Ovary (tissue), 9 donors: ENCODE data around the gene ZNF607. TPM values are rescaled to one million over a fixed set of nuclear protein-coding genes. Genes with fewer than 3 reads are reported as not detected.

Experiments
- DNase-seq, 5 donors: peaks; one replicate each; pipeline ENCODE4 v3.0.0-alpha.2; 2019 to 2020
- H3K27ac ChIP-seq, 2 donors: fragments of 200-600 bp; one replicate each; pipeline versions ENCODE4 v1.5.1 to v1.8.0; 2019 to 2022
- H3K27me3 ChIP-seq: fragments of 200-600 bp; one replicate; pipeline ENCODE4 v1.8.0; 2022
- H3K36me3 ChIP-seq: fragments of 200-600 bp; sonication (generic); one replicate; pipeline ENCODE4 v1.5.1; 2019
- H3K4me1 ChIP-seq: one replicate; pipeline ENCODE4 v1.8.1; 2013; ENCODE audit warnings: mild to moderate bottlenecking, moderate library complexity; ENCODE audit not compliant: insufficient read depth
- H3K4me3 ChIP-seq: fragments of 200-600 bp; sonication (generic); one replicate; pipeline ENCODE4 v1.5.1; 2017
- H3K9me3 ChIP-seq, 2 donors: fragments of 200-600 bp in 1 of 2; sonication (generic) in 1 of 2; one replicate each; pipeline versions ENCODE4 v1.5.1 to v1.8.1; 2013 to 2019; ENCODE audit warnings: mild to moderate bottlenecking in 1 of 2, moderate library complexity in 1 of 2
- EP300 ChIP-seq: sonication (generic); formaldehyde crosslinking; IDR thresholded peaks from one replicate; pipeline ENCODE4 v1.6.1; 2017; ENCODE audit warnings: antibody characterized with exemption
- POLR2A ChIP-seq: fragments of 450-650 bp; IDR thresholded peaks from one replicate; pipeline ENCODE4 v1.6.1; 2017; ENCODE audit warnings: antibody characterized with exemption, mild to moderate bottlenecking, moderate library complexity
- WGBS, 3 donors: extraction: QIAGEN DNeasy Blood & Tissue Kit in 1 of 3; methylation state at CpG; one replicate each; pipeline versions ENCODE4 v1.1.5 to v1.1.7; 2013 to 2017; 5-methylcytosine and 5-hydroxymethylcytosine counted together
- intact Hi-C, 4 donors: fragments of 100-400 bp; cut with DNase I; formaldehyde crosslinking; loops; one replicate each; pipeline versions ENCODE4 v1.11.0 to v1.15.1; 2022 to 2023
- polyA plus RNA-seq, 2 donors: library from polyadenylated mRNA; stranded (reverse); fragments of 200-250 nt in 1 of 2; fragments of 350-450 nt in 1 of 2; fragmentation: Illumina TruSeq in 1 of 2; extraction: RNeasy Lipid Tissue Mini Kit (QIAGEN cat#74804) in 1 of 2; gene quantifications; one replicate each; pipeline ENCODE4 v1.2.3, GENCODE V29; 2013 to 2014
- total RNA-seq, 7 donors: library from RNA; depleted of rRNA in 2 of 7; stranded (reverse); fragments of >200 nt in 2 of 7; fragmentation: NEBNext Ultra II Directional in 3 of 7; extraction: Animal tissue kit (Norgen Biotek cat#: 25700) in 3 of 7; gene quantifications; one replicate each; pipeline versions ENCODE4 v1.1.0 to v1.2.4, GENCODE V29; 2016 to 2023
- TF ChIP-seq, protein P1 (sequence below), 3 donors: fragments of 450-650 bp in 2 of 3; fragments of 200-600 bp in 1 of 3; IDR thresholded peaks; one replicate each; pipeline versions ENCODE4 v1.5.1 to v1.8.0; 2016 to 2022; ENCODE audit warnings: antibody characterized with exemption in 3 of 3, mild to moderate bottlenecking in 1 of 3
- donor health status: DM: no; HTN: no; CAD: no; lungs with moderate emphysema.
- donor health status: DM: no; HTN: no; CAD: no.
- donor health status: Bipolar disorder and iron deficiency.
- donor health status: DM: yes; HTN: yes; CAD: no.
- donor health status: DM: no; HTN: no; CAD: no.
- donor health status: DM: yes; HTN: yes; CAD: no.

ZNF607 gene
- total and polyA plus RNA-seq, 9 donors, result 3.4 to 16.3 (median 7.5) TPM

DNA sequence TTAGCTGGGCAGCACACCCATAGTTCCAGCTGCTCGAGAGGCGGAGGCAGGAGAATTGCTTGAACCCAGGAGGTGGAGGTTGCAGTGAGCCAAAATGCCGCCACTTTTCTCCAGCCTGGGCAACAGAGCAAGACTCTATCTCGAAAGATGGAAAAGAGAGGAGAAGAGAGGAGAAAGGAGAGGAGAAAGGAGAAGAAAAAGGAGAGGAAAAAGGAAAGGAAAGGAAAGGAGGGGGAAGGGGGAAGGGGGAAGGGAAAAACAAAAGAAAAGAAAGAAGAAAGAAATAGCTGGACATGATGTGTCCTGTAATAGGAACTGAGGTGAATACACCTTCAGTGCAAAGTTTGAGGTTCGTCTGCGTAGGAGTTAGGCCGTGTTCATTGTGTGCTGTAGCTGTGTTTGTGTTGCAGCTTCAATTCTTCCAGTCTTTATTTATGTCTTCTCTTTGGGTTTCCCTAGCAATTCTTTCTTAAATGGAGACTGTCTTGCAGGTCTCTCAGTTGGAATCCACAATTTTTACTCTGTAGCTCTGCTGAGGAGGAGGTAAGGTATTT, 13.4 kb downstream of the ZNF607 start:
- no peaks in the 10 kb centered on the region for H3K9me3 ChIP-seq
- intact Hi-C loops, result no loop called here
- DNase-seq, result no peak
- no peak overlapping the region for H3K4me3 ChIP-seq
- WGBS, 3 donors, result 93 to 97% (median 95%) methylated on average over 7 of the region's 7 CpGs
- TF ChIP-seq POLR2A (no peak), EP300 (no peak)
- TF ChIP-seq, protein P1, sequence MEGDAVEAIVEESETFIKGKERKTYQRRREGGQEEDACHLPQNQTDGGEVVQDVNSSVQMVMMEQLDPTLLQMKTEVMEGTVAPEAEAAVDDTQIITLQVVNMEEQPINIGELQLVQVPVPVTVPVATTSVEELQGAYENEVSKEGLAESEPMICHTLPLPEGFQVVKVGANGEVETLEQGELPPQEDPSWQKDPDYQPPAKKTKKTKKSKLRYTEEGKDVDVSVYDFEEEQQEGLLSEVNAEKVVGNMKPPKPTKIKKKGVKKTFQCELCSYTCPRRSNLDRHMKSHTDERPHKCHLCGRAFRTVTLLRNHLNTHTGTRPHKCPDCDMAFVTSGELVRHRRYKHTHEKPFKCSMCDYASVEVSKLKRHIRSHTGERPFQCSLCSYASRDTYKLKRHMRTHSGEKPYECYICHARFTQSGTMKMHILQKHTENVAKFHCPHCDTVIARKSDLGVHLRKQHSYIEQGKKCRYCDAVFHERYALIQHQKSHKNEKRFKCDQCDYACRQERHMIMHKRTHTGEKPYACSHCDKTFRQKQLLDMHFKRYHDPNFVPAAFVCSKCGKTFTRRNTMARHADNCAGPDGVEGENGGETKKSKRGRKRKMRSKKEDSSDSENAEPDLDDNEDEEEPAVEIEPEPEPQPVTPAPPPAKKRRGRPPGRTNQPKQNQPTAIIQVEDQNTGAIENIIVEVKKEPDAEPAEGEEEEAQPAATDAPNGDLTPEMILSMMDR (IDR thresholded peaks at IDR 0.05), result no peak
- H3K27ac ChIP-seq, result no peak overlapping the region
- no peaks in the 10 kb centered on the region for H3K27me3 ChIP-seq
- no peaks in the 10 kb centered on the region for H3K36me3 ChIP-seq
- no peaks in the 10 kb centered on the region for H3K4me1 ChIP-seq

DNA sequence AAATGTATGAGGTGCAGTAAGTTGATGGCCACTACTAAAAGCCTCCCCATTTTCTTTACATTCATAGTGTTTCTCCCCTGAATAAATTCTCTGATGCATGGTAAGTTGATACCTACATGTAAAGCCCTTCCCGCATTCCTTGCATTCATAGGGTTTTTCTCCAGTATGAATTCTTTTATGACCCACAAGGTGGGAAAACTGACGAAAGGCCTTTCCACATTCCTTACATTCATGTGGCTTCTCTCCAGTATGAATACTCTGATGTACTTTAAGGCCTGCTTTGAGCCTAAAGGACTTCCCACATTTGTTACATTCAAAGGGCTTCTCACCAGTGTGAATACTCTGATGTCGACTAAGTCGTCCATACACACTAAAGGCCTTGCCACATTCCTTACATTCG, 20.5 kb downstream of the ZNF607 start:
- H3K4me3 ChIP-seq, result no peak overlapping the region
- TF ChIP-seq, protein P1 (IDR thresholded peaks at IDR 0.05), result no peak
- TF ChIP-seq POLR2A, result no peak
- no peak for TF ChIP-seq EP300
- intact Hi-C loops, result no loop called here
- no peaks in the 10 kb centered on the region for H3K36me3 ChIP-seq
- DNase-seq, result no peak
- no peak overlapping the region for H3K27ac ChIP-seq
- WGBS, 3 donors, result 85 to 92% (median 88%) methylated on average over 5 of the region's 5 CpGs
- no peaks in the 10 kb centered on the region for H3K4me1 ChIP-seq
- H3K27me3 ChIP-seq, result no peaks in the 10 kb centered on the region
- H3K9me3 ChIP-seq, result peaks cover 0 to 4% of the 10 kb centered on the region in 2 donors

DNA sequence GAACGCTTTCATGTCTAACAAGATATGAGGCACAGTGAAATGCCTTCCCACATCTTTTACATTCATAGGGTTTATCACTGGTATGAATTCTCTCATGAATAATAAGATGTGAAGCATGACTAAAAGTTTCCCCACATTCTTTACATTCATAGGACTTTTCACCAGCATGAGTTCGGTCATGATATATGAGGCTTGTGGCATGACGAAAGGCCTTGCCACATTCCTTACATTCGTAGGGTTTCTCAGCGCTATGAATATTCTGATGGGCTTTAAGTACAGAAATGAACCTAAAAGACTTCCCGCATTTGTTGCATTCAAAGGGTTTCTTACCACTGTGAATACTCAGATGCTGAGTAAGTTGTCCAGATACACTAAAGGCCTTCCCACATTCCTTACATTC, 21.3 kb downstream of the ZNF607 start:
- intact Hi-C loops, result no loop called here
- Histone ChIP-seq H3K27me3 (no peaks in the 10 kb centered on the region), H3K36me3 (no peaks in the 10 kb centered on the region), H3K27ac (no peak overlapping the region), H3K9me3 (peaks cover 0 to 4% of the 10 kb centered on the region in 2 donors), H3K4me3 (no peak overlapping the region), H3K4me1 (no peaks in the 10 kb centered on the region)
- WGBS, 3 donors, result 82 to 88% (median 82%) methylated on average over 6 of the region's 6 CpGs
- no peak for DNase-seq
- TF ChIP-seq EP300, result no peak
- no peak for TF ChIP-seq POLR2A
- TF ChIP-seq, protein P1 (IDR thresholded peaks at IDR 0.05), result no peak

DNA sequence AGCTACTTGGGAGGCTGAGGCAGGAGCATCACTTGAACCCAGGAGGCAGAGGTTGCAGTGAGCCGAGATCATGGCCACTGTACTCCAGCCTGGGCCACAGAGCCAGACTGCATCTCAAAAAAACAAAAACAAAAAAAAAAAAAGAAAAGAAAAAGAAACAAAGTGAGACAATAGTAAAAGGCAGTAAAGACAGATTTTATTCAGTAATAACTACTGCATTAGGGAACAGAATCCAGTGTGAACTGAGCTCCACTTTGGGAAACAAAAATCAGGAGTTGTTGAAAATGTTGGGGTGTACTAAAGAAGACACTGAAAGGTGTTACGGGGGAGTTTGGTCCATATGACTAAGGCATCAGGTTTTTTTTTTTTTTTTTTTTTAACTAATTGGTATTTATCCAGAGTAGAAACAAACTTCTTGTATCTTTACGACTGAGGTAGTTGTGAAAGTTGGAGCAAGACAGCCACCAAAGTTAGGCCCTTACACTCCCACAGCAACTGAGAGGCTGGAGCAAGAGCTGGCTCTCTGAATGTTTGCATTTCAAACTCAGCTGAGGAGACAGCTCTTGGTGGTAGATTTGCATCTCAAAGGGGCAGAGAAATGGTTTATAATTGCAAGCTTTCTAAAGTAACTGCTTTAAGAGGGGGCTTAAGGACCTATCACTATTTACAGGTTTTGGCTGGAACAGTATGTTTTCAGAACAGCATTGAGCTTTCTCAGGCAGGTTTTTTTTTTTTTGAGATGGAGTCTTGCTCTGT, 24.2 kb downstream of the ZNF607 start:
- no peak for TF ChIP-seq EP300
- TF ChIP-seq, protein P1 (IDR thresholded peaks at IDR 0.05), result no peak
- no peak for TF ChIP-seq POLR2A
- H3K9me3 ChIP-seq, result peaks cover 0 to 4% of the 10 kb centered on the region in 2 donors
- H3K4me1 ChIP-seq, result no peaks in the 10 kb centered on the region
- intact Hi-C loops, result no loop called here
- WGBS, 3 donors, result 77 to 82% (median 79%) methylated on average over 3 of the region's 3 CpGs
- no peaks in the 10 kb centered on the region for H3K36me3 ChIP-seq
- DNase-seq, result no peak
- no peaks in the 10 kb centered on the region for H3K27me3 ChIP-seq
- H3K4me3 ChIP-seq, result no peak overlapping the region
- H3K27ac ChIP-seq, result no peak overlapping the region
